Liver (tissue), 3 donors: Measurements from ENCODE around the gene SELENOH.

Experiments used
- FOXA2 ChIP-seq: IDR thresholded peaks from 2 replicates; pipeline ENCODE4 v1.6.1; 2016; ENCODE audit warnings: antibody characterized with exemption
- GABPA ChIP-seq, 2 donors: IDR thresholded peaks in 1 of 2; conservative IDR thresholded peaks in 1 of 2; 2 replicates each; pipeline ENCODE4 v1.6.1; 2016; ENCODE audit warnings: antibody characterized with exemption in 2 of 2, mild to moderate bottlenecking in 1 of 2, moderate library complexity in 1 of 2
- TAF1 ChIP-seq: conservative IDR thresholded peaks from 2 replicates; pipeline ENCODE4 v1.6.1; 2016; ENCODE audit warnings: antibody characterized with exemption, mild to moderate bottlenecking
- YY1 ChIP-seq: IDR thresholded peaks from 2 replicates; pipeline ENCODE4 v1.6.1; 2016; ENCODE audit warnings: antibody characterized with exemption, mild to moderate bottlenecking
- TF ChIP-seq, protein P1 (sequence below): fragments of 150-350 bp; IDR thresholded peaks from 2 replicates; pipeline ENCODE4 v1.5.1; 2017; ENCODE audit warnings: improper control_type of control experiment, low read depth, low read length; ENCODE audit not compliant: missing input control
- donor health status: healthy.
- donor health status: healthy.

DNA sequence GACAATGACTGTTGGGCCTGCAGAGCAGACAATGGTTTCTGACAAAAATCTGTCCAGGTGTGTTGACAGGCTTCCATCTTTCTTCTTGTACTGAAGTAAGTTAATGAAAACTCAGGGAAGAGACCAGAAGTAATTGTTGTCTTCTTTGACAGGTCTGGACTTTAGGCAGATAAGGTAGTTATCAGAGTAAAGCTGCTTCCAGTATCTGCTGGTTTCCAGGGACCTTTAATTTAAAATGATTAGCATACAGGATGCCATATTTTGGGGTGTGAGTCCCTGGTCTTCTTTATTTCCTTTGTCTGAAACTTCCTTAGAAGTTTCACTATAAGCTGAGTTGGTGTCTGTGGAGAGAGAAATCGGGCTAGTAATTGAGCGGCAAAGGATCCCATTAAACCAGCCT, 27.5 kb upstream of the SELENOH start:
- TF ChIP-seq FOXA2, result no peak
- TF ChIP-seq, protein P1, sequence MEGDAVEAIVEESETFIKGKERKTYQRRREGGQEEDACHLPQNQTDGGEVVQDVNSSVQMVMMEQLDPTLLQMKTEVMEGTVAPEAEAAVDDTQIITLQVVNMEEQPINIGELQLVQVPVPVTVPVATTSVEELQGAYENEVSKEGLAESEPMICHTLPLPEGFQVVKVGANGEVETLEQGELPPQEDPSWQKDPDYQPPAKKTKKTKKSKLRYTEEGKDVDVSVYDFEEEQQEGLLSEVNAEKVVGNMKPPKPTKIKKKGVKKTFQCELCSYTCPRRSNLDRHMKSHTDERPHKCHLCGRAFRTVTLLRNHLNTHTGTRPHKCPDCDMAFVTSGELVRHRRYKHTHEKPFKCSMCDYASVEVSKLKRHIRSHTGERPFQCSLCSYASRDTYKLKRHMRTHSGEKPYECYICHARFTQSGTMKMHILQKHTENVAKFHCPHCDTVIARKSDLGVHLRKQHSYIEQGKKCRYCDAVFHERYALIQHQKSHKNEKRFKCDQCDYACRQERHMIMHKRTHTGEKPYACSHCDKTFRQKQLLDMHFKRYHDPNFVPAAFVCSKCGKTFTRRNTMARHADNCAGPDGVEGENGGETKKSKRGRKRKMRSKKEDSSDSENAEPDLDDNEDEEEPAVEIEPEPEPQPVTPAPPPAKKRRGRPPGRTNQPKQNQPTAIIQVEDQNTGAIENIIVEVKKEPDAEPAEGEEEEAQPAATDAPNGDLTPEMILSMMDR, result no peak
- no peak for TF ChIP-seq TAF1
- no peak for TF ChIP-seq GABPA (IDR thresholded peaks at IDR 0.05 in 1 of 2, conservative IDR thresholded peaks at IDR 0.05 in 1 of 2)
- TF ChIP-seq YY1, result no peak
